SK-N-SH (cell line): ENCODE results near the gene BRIX1.

ENCODE experiments used
- JUND ChIP-seq: IDR thresholded peaks from 2 replicates; pipeline ENCODE4 v1.4.0; 2012
- POLR2AphosphoS5 ChIP-seq: IDR thresholded peaks from 2 replicates; pipeline ENCODE4 v1.6.1; 2012; ENCODE audit warnings: low read depth, low read length
- TEAD4 ChIP-seq: IDR thresholded peaks from 2 replicates; pipeline ENCODE4 v1.4.0; 2012; ENCODE audit warnings: mild to moderate bottlenecking, borderline replicate concordance; ENCODE audit not compliant: insufficient read depth
- TF ChIP-seq, protein P1 (sequence below): fragments of 200-600 bp; sonication (generic); IDR thresholded peaks from 2 replicates; pipeline ENCODE4 v1.6.1; 2017; ENCODE audit warnings: antibody characterized with exemption, mild to moderate bottlenecking, moderate library complexity
- TF ChIP-seq, protein P2 (sequence below): fragments of 150-350 bp; IDR thresholded peaks from 2 replicates; pipeline ENCODE4 v1.6.1; 2017; ENCODE audit warnings: antibody characterized with exemption, low read length, low read depth, borderline replicate concordance

DNA sequence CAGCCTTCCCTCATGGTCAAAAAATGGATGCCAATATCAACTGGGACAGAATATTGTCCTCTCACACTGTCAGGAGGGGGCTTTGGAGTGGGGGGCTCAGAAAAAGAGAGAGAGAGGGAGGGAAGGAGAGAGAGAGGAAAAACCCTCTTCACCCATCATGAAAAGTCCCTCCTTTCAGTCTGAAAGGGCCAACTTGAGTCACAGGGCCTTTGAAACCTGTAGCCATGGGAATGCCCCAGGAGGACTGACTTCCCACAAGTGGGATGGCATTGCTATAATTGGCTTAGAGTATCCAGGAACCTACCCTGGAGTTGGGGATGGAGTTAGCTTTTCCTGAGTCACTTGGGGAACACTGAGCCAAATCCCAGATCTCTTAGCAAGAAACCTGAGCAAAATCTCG lies 55.0 kb downstream of the BRIX1 start:
- TF ChIP-seq TEAD4 (no peak), POLR2AphosphoS5 (no peak), JUND (no peak)
- TF ChIP-seq, protein P1, sequence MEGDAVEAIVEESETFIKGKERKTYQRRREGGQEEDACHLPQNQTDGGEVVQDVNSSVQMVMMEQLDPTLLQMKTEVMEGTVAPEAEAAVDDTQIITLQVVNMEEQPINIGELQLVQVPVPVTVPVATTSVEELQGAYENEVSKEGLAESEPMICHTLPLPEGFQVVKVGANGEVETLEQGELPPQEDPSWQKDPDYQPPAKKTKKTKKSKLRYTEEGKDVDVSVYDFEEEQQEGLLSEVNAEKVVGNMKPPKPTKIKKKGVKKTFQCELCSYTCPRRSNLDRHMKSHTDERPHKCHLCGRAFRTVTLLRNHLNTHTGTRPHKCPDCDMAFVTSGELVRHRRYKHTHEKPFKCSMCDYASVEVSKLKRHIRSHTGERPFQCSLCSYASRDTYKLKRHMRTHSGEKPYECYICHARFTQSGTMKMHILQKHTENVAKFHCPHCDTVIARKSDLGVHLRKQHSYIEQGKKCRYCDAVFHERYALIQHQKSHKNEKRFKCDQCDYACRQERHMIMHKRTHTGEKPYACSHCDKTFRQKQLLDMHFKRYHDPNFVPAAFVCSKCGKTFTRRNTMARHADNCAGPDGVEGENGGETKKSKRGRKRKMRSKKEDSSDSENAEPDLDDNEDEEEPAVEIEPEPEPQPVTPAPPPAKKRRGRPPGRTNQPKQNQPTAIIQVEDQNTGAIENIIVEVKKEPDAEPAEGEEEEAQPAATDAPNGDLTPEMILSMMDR, result no peak
- TF ChIP-seq, protein P2, sequence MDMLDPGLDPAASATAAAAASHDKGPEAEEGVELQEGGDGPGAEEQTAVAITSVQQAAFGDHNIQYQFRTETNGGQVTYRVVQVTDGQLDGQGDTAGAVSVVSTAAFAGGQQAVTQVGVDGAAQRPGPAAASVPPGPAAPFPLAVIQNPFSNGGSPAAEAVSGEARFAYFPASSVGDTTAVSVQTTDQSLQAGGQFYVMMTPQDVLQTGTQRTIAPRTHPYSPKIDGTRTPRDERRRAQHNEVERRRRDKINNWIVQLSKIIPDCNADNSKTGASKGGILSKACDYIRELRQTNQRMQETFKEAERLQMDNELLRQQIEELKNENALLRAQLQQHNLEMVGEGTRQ, result no peak
